HG03571 (cell line): ENCODE results near the gene RPS3A.
"Not testable (repeated sequence)": the region's sequence is repeated elsewhere in the genome, so short reads cannot be mapped to it uniquely, and the experiment has no call there.

Source experiments
- ATAC-seq: cut with Tn5 transposase; IDR thresholded peaks from one replicate; pipeline ENCODE4 v1.9.1; 2021; ENCODE audit not compliant: unreplicated experiment

Gene RPS3A

DNA sequence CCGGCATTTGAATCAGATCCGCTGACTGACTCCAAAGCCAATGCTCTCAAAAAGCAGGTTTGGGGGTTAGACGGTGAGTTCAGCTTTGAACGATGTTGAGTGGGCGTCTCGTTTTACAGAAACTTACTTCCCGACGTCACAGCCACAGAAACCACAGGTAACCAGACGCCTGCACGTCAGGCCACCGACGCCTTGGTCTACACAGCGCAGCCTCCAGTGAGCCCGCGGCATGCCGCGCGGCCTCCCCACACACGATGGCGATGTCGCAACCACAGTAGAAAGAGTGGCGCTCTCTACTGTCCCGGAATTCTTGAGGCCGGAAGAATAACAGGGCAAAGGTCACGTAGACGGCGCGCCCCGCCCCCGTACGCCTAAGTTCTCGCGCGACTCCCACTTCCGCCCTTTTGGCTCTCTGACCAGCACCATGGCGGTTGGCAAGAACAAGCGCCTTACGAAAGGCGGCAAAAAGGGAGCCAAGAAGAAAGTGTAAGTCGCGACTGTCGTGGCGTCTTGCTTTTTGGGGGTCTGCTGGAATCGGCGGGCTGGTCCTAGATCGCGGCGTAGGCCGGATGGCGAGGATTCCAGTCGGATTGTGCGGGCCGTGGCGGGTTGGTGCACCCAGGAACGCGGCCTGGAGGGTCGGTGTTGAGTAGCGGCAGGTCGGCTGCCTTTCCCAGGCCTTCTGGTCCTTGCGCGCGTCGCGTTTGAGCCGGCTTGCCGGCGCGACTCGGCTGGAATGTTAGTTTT lies at the start of gene RPS3A:
RPS3A (plus strand) TSS at position 400 of the 747 bp plus-strand sequence; CDS start at position 425, 25 bp downstream.
- ATAC-seq, result peak; percentile 94

DNA sequence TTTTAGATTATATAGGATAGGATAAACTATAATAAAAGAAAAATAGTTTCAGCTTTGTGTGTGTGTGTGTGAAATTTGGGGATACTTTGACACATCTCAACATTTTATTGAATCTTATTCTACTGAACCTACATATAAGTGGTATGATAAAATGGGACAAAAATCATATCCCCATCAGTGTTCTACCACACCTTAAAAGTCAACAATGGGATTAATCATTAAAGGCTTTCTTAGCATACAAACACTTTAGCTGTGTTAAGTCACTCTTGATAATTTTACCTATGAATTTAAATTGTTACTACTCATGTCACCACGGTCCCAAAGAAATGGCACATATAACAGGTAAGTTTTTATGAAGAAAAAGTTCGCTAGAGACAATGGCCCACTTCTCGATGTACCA lies 46.6 kb upstream of the RPS3A start:
- no peak for ATAC-seq

DNA sequence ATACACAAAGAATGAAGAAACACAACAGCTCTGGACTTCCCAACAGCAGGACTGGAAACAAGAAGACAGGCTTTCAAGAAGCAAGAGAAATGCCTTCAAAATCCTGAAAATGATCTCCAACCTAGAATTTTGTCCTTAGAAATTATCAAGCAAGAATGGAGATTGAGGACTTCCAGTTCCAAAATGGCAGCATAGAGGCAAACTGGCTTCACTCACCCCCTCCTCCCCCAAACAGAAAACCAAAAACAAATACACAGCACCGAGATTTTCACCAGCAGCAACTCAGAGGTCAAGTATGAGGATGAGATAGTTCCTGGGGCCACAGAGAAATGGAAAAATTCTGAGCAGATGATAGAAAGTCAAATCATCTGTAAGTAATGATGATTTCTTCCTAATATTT lies 43.9 kb upstream of the RPS3A start:
- no peak for ATAC-seq

DNA sequence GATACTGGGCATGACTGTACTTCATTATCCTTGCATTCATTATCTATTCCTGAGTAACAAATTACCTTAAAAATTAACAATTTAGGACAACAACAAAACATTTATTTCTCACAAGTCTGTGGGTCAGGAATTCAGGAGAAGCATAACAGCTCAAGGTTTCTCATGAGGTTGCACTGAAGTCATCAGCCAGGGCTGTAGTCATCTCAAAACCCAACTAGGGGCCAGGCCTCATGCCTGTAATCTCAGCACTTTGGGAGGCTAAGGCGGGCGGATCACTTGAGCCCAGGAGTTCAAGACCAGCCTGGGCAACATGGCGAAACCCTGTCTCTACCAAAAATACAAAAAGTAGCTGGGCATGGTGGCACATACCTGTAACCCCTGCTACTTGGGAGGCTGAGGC lies 36.3 kb upstream of the RPS3A start:
- ATAC-seq, result not testable (repeated sequence)

DNA sequence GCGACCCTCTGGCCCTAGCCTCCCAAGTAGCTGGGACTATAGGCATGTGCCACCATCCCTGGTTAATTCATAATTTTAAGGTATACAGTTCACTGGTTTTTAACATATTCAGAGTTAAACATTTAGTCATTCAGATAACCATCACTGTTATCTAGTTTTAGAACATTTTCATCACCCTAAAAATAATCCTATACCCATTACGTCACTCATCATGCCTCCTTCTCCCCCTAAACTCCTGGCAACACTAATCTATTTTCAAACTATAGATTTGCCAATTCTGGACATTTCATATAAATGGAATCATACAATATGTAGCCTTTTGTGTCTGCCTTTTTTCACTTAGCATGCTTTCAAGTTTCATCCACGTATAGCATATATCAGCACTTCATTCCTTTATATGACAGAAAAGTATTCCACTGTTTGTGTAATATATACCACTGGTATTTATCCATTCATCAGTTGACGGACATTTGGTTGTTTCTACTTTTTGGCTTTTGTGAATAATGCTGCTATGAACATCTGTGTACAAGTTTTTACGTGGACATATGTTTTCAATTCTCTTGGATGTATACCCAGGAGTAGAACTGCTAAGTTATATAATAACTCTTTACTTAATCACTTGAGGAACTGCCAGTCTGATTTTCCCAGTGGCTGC lies 32.0 kb upstream of the RPS3A start:
- no peak for ATAC-seq

DNA sequence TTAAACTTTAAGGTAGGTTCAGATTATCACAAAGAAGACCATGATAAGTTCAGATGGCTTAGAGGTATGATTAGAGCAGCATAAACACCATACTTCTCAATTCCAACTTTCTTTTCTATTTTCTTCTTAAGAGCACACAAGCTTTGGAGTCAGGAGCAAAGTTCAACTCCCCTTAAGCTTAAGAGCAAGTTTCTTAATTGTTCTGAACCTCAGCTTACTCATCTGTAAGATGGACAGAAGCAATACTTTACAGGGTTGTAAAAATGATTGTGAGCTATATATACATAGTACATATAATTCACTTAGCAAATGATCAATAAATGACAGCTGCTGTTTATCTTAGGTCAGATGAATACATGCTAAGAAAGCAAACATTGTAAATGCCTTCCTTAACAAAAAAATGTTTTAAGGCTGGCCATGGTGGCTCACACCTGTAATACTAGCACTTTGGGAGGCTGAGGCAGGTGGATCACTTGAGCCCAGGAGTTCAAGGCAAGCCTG lies 25.0 kb upstream of the RPS3A start:
- ATAC-seq, result no peak

DNA sequence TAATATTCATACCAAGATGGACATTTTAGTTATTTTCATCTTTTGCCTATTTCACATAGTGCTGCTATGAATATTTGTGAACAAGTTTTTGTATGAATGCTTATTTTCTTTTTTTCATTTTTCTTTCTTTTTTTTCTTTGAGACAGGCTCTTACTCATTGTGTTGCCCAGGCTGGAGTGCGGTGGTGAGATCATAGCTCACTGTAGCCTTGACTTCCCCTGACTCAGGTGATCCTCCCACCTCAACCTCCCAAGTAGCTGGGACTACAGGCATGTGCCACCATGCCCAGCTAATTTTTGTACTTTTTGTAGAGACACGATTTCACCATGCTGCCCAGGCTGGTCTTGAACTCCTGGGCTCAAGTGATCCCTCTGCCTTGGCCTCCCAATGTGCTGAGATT lies 21.4 kb upstream of the RPS3A start:
- not testable (repeated sequence) for ATAC-seq

DNA sequence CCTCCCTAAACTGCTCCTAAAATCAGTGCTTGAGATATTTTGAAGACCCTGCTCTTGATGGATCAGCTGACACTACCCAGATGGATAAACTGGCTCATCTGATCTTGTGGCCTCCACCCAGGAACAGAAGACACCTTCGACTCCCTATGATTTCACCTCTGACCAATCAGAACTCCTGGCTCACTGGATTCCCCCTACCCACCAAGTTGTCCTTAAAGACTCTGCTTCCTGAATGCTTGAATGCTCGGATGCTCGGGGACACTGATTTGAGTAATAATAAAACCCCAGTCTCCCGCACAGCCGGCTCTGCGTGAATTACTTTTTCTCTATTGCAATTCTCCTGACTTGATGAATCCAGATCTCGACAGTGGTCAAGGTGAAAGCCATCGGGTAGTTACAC lies 12.0 kb upstream of the RPS3A start:
- ATAC-seq, result no peak

DNA sequence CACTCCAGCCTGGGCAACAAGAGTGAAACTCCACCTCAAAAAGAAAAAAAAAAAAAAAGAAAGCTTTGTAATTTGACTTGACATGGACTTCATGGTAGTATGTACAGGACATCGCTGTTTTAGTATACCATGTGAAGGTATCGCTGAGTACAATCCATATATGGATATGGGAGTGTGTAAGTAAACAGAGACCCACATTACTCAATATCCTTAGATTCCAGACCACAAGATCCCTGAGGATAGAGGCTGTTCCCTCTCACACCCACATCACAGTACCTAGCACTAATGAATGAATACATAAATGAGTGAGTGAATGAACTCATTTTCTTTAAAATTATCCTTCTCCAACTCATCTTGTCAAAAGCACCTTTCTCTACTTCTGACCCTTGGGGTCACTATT lies 8.4 kb upstream of the RPS3A start:
- no peak for ATAC-seq

DNA sequence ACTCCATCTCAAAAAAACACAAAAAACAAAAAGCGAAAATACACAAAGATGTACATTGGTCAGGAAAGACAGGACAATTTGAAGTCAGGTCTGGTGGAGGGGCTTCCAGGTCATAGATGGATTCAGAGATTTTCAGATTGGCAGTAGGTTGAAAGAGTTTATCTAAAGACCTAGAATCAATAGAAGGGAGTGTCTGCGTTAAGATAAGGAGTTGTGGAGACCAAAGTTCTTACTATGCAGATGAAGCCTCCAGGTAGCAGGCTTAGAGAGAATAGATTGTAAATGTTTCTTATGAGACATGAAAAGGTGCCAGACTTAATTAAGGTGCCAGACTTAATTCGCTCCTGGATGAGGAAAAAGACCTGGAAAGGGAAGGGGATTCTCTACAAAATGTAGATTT lies 6.9 kb upstream of the RPS3A start:
- no peak for ATAC-seq

DNA sequence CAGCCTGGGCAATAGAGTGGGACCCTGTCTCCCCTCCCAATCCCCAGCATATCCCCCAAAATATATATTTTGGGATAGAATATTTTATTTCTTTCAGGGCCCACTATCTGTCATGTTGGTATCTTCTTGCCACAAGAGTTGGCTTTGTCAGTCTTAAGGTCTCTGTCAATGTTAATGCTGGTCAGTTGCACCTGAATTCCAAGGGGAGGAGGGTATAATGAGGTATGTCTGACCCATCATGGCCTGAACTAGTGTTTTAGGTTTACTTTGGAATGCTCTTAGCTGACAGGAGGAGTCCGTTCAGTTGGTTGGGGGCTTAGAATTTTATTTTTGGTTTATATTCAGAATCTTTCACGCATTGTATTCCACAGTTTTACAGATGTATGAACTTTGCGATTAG lies 6.2 kb upstream of the RPS3A start:
- ATAC-seq, result no peak

DNA sequence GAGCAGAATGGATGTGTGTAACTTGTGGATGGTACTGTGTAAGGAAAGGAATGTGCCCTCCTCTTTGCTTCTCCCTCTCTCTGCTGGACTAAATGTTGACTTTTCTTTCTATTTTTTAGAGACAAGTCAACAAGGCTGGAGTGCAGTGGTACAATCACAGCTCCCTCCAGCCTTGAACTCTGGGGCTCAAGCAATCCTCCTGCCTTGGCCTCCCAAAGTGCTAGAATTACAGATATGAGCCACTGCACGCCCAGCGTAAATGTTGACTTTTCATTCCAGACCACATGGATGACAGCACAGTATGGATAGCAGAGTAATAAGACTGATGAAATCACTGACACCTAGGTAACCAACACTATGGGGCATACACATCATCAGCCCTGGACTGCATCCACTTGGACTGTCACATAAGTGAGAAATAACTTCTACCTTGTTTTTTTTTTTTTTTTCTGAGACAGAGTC lies 5.1 kb upstream of the RPS3A start:
- ATAC-seq, result no peak

DNA sequence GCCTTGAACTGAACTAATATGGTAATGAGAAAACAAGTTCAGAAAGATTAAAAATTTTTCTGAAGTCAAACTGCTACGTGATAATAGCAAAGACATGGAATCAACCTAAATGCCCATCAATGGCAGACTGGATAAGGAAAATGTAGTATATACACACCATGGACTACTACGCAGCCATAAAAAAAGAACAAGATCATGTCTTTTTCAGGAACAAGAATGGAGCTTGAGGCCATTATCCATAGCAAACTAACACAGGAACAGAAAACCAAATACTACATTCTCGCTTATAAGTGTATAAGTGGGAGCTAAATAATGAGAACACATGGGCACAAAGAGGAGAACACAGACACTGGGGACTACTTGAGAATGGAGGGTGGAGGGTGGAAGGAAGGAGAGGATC lies 4.3 kb upstream of the RPS3A start:
- ATAC-seq, result no peak

DNA sequence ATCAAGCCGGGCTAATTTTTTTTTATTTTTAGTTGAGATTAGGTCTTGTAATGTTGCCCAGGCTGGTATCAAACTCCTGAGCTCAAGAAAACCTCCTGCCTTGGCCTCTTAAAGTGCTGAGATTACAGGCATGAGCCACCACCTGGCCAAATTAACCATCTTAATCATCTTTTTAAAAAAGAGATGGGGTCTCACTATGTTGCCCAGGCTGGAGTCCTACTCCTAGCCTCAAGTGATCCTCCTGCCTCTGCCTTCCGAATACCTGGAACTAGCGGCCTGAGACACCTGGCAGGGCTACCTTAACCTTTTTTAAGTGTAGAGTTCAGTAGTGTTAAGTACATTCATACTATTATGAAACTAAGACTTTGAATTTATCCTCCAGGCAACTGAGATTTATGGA lies 1.7 kb upstream of the RPS3A start:
- ATAC-seq, result no peak

DNA sequence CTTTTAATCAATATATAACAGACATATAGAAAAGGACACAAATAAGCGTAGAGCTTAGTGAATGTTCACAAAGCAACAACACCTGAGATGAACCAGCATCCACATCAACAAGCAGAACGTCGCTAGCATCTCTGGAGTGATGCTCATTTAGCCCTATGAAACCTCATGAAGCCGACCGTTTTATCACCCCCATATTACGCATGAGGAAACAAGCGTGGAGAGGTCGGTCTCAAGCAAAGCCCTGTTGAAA lies 524 bp upstream of the RPS3A start:
- ATAC-seq, result no peak

DNA sequence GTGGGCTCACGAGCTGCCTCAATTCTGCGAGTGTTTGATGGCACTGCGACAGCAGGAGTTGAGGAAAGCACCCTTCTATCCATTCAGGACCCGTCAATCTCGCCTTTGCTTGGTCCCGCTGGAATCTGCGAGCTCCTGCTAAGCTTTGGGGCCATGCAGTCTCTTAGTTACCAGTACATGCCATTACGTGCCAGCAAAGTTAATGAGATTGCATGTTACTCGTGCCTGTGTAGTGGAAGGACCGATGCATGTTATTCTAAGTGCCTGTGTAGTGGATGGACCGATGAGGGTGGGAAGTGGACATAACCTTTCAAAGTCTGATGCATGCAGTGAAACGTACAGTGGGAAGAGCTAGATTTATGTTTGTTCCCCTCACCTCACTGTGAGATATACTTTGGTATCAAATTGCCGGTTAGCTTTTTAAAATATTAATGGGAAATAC lies 569 bp downstream of the RPS3A start:
- ATAC-seq, result no peak

DNA sequence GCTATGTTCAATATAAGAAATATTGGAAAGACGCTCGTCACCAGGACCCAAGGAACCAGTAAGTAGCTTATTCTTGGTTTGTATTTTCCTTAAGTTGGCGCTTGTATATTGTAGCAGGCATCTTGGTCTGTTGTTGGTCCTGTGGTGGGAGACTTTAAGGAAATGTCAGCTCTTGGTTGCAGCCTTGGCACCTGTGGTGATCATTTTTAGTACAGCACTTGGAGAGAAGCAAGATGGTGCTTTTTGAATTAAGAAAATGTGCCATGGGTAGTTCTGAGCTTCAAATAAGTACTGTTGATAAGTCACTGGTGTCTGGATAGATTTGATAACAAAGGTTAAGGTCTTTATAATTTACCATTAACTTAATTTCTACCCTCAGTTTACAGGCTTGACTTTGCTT lies 1.1 kb downstream of the RPS3A start:
- no peak for ATAC-seq

DNA sequence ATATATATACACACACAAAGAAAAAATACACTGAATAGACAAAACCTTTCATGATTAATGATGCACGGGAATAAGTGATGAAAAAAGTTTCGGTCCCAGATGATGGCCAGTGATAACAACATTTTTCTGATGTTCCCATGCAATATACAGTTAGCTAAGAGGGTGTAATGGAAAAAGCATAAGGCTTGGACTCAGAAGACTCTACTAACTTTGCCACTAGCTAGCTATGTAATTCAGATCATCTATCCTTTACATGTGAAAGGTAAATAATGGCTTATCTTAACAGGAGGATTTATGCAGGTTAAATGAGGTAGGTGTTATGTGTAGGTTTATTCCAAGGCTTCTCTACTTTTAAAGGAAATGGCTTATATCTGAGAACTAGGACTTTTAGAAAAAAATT lies 4.3 kb downstream of the RPS3A start:
- no peak for ATAC-seq

DNA sequence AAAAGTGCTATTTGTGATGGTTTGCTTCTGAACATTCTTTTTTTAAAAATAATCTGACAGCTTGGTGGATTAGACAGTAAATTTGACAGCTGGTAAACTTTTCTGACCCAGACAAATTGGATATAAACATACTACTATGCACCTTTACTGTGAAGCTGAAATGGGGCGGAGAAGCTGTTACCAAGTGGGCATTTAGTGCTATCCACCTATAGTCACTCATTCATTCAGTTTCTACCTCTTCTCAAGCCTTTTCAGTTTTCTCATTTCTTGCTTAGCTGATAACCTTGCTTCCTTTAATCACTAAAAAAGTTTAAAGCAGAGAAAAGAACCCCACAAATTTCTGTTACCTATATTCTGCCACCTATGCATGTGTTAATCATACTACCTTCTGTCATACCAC lies 5.2 kb downstream of the RPS3A start:
- no peak for ATAC-seq

DNA sequence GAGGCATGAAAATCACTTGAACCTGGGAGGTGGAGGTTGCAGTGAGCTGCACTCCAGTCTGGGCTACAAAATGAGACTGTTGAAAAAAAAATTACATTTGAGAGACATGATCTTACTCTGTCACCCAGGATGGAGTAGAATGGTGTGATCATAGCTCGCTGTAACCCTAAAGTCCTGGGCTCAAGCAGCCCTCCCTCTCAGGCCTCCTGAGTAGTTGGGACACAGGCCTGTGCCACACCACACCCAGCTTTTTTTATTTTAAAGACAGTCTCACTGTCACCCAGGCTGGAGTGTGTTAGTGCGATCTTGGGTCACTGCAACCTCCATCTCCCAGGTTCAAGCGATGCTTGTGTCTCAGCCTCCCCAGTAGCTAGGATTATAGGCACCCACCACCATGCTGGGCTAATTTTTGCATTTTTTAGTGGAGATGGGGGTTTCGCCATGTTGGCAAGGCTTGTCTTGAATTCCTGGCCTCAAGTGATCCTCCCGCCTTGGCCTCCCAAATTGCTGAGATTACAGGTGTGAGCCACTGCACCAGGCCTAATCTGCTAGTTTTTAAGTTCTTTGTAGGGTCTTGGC lies 6.1 kb downstream of the RPS3A start:
- no peak for ATAC-seq

DNA sequence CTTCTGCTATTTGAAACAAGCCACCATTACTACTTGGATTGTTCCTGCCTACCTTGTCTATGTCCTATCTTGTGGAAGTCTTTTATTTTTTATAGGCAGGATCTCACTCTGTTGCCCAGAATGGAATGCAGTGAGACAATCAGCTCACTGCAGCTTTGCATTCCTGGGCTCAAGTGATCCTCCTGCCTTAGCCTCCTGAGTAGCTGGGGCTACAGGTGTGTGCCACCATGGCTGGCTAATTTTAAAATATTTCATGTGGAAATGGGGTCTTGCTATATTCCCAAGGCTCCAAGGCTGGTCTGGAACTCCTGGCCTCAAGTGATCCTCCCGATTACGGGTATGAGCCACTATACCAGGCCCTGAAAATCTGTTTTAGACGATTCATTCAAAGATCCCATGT lies 7.6 kb downstream of the RPS3A start:
- ATAC-seq, result no peak

DNA sequence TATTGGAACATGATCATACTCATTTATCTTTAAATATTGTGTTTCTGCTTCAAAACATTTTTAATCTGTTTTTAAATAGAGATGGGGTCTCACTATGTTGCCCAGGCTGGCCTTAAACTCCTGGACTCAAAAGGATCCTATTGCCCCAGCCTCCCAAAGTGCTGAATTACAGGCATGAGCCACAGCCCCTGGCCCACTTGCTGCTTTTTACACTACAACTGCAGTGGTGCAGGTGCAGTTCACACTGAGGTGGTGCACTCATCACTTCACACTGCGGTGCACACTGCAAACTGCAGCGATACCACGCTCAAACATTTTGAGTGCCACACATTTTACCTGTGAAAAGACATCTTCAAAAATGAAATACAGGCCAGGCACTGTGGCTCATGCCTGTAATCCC lies 10.8 kb downstream of the RPS3A start:
- ATAC-seq, result no peak
